Activated CD4-positive, alpha-beta T cell treated with anti-CD3 and anti-CD28 coated beads for 24 hours (primary cell): ENCODE results near the gene ABCC3.

ENCODE experiments used
- DNase-seq, 2 donors: peaks; one replicate each; pipeline ENCODE4 v3.0.0-alpha.2; 2020; ENCODE audit warnings: low read depth in 2 of 2

The ABCC3 gene

GRCh38 chr17:50737118-50737698, 102.5 kb downstream of the ABCC3 start:
- no peak for DNase-seq

- no peak for DNase-seq
These were observed 104.4 kb downstream of the ABCC3 start for GRCh38 chr17:50739098-50739497.
